ENCODE data around the gene CD24.

The CD24 gene

GRCh38 chr6:106967936-106968555, 6.5 kb downstream of the CD24 start:
- DNase-seq, result no peak

- DNase-seq, result no peak
These were observed 7.6 kb downstream of the CD24 start for GRCh38 chr6:106966671-106967640.

GRCh38 chr6:106966229-106966628, 8.3 kb downstream of the CD24 start:
- no peak for DNase-seq

- DNase-seq, result no peak
These were observed 9.6 kb downstream of the CD24 start for GRCh38 chr6:106964954-106965353.

GRCh38 chr6:106964099-106964498, 10.4 kb downstream of the CD24 start:
- DNase-seq, result no peak

- DNase-seq, result no peak
These were observed 11.0 kb downstream of the CD24 start for GRCh38 chr6:106963544-106963943.

GRCh38 chr6:106961801-106962200, 12.7 kb downstream of the CD24 start:
- DNase-seq, result no peak

- no peak for DNase-seq
These were observed 13.4 kb downstream of the CD24 start for GRCh38 chr6:106961136-106961535.

GRCh38 chr6:106959985-106960384, 14.5 kb downstream of the CD24 start:
- DNase-seq, result no peak

- no peak for DNase-seq
These were observed 34.7 kb downstream of the CD24 start for GRCh38 chr6:106939848-106940247.

GRCh38 chr6:106939208-106939607, 35.3 kb downstream of the CD24 start:
- no peak for DNase-seq

- DNase-seq, result peak; percentile 15
These were observed 46.8 kb downstream of the CD24 start for GRCh38 chr6:106927531-106928398.

- no peak for DNase-seq
These were observed 48.6 kb downstream of the CD24 start for GRCh38 chr6:106925948-106926347.

- DNase-seq, result no peak
These were observed 49.6 kb downstream of the CD24 start for GRCh38 chr6:106924694-106925523.

- DNase-seq, result no peak
These were observed 51.9 kb downstream of the CD24 start for GRCh38 chr6:106922626-106923025.
